ENCODE data around the gene PLEKHA5. TPM values are rescaled to one million over a fixed set of nuclear protein-coding genes. Genes with fewer than 3 reads are reported as not detected.
A peak's percentile ranks its signal among the peaks of the same experiment; 100 is the strongest.

The PLEKHA5 gene
- total RNA-seq, result 10 to 100 TPM; 10.2 to 29.8 TPM

- TF ChIP-seq CTCF (IDR thresholded peaks at IDR 0.05) (peak; percentile 16 to 54 (median 31)), POLR2A (IDR thresholded peaks at IDR 0.05) (peak; percentile 24 to 69 (median 64))
- no peaks in the 10 kb centered on the region for H3K36me3 ChIP-seq (replicated peaks in 1 of 2; ENCODE audit: insufficient read depth in 1 of 2, low read depth in 2 of 2)
- H3K9me3 ChIP-seq, result peaks cover 0 to 9% (median 0%) of the 10 kb centered on the region in 3 donors
- peak within 1 kb of the TSS; percentile 87 to 88 for H3K4me3 ChIP-seq
- peak; percentile 76 to 83 (median 80) for DNase-seq
- 0% methylated on average over 37 of the region's 103 CpGs; no CpG with 5 or more reads in 1 of the 2 donors for WGBS, 2 donors
- no peaks in the 10 kb centered on the region for H3K27me3 ChIP-seq
- intact Hi-C loops (cut with DNase I), result no loop called here
- peak; percentile 91 for ATAC-seq
- peak within 1 kb of the TSS; percentile 88 to 95 (median 94) for H3K27ac ChIP-seq
- peaks cover 20% of the 10 kb centered on the region for H3K4me1 ChIP-seq
Measured at GRCh38 chr12:19129486-19130223, at the start of gene PLEKHA5. TSS of gene PLEKHA5 (plus strand) at chr12:19129733. CDS start at chr12:19129800, 67 bp downstream.

GRCh38 chr12:19080918-19081317, 48.6 kb upstream of the PLEKHA5 start:
- no peak overlapping the region for H3K27ac ChIP-seq
- ATAC-seq, result no peak
- H3K4me3 ChIP-seq, result no peak overlapping the region
- DNase-seq, result no peak
- intact Hi-C loops (cut with DNase I), result no loop called here
- H3K27me3 ChIP-seq, result no peaks in the 10 kb centered on the region
- TF ChIP-seq CTCF (IDR thresholded peaks at IDR 0.05) (no peak), POLR2A (IDR thresholded peaks at IDR 0.05) (no peak)
- no peaks in the 10 kb centered on the region for H3K9me3 ChIP-seq
- no peaks in the 10 kb centered on the region for H3K36me3 ChIP-seq (replicated peaks in 1 of 2; ENCODE audit: insufficient read depth in 1 of 2, low read depth in 2 of 2)
- no peaks in the 10 kb centered on the region for H3K4me1 ChIP-seq
- WGBS, 2 donors, result 53 to 68% methylated on average over 2 of the region's 2 CpGs

GRCh38 chr12:19082365-19082911, 47.1 kb upstream of the PLEKHA5 start:
- 87 to 89% methylated on average over 7 of the region's 7 CpGs for WGBS, 2 donors
- no peak for TF ChIP-seq POLR2A (IDR thresholded peaks at IDR 0.05)
- no peak for TF ChIP-seq CTCF (IDR thresholded peaks at IDR 0.05)
- no peaks in the 10 kb centered on the region for H3K36me3 ChIP-seq (replicated peaks in 1 of 2; ENCODE audit: insufficient read depth in 1 of 2, low read depth in 2 of 2)
- H3K27ac ChIP-seq, result no peak overlapping the region
- DNase-seq (no peak), ATAC-seq (no peak)
- H3K9me3 ChIP-seq, result no peaks in the 10 kb centered on the region
- H3K4me1 ChIP-seq, result no peaks in the 10 kb centered on the region
- no peak overlapping the region for H3K4me3 ChIP-seq
- intact Hi-C loops (cut with DNase I), result no loop called here
- H3K27me3 ChIP-seq, result no peaks in the 10 kb centered on the region

GRCh38 chr12:19084547-19084946, 45.0 kb upstream of the PLEKHA5 start:
- 85 to 88% methylated on average over 4 of the region's 4 CpGs for WGBS, 2 donors
- intact Hi-C loops (cut with DNase I), result no loop called here
- H3K4me3 ChIP-seq, result no peak overlapping the region
- TF ChIP-seq CTCF (IDR thresholded peaks at IDR 0.05) (no peak), POLR2A (IDR thresholded peaks at IDR 0.05) (no peak)
- no peaks in the 10 kb centered on the region for H3K4me1 ChIP-seq
- ATAC-seq (no peak), DNase-seq (no peak)
- no peak overlapping the region for H3K27ac ChIP-seq
- H3K27me3 ChIP-seq, result no peaks in the 10 kb centered on the region
- H3K36me3 ChIP-seq (replicated peaks in 1 of 2; ENCODE audit: insufficient read depth in 1 of 2, low read depth in 2 of 2), result no peaks in the 10 kb centered on the region
- no peaks in the 10 kb centered on the region for H3K9me3 ChIP-seq

Data from body of pancreas (tissue), 4 donors.